Testis (tissue), 3 donors: ENCODE data around the gene CCT5. TPM values are rescaled to one million over a fixed set of nuclear protein-coding genes. Genes with fewer than 3 reads are reported as not detected.
A peak's percentile ranks its signal among the peaks of the same experiment; 100 is the strongest.

Source experiments
- DNase-seq: peaks from one replicate; pipeline ENCODE4 v3.0.0-alpha.2; 2019
- H3K27ac ChIP-seq, 2 donors: fragments of 200-600 bp; sonication (generic); one replicate each; pipeline ENCODE4 v1.5.1; 2019
- H3K27me3 ChIP-seq: fragments of 200-600 bp; sonication (generic); one replicate; pipeline ENCODE4 v1.5.1; 2019
- H3K36me3 ChIP-seq: fragments of 200-600 bp; sonication (generic); one replicate; pipeline ENCODE4 v1.5.1; 2017; ENCODE audit warnings: low read depth; ENCODE audit errors: missing control alignments
- H3K4me1 ChIP-seq: fragments of 200-600 bp; sonication (generic); one replicate; pipeline ENCODE4 v1.5.1; 2019
- H3K4me3 ChIP-seq, 2 donors: fragments of 200-600 bp; sonication (generic); one replicate each; pipeline ENCODE4 v1.5.1; 2017 to 2019
- H3K9me3 ChIP-seq: fragments of 200-600 bp; sonication (generic); one replicate; pipeline ENCODE4 v1.5.1; 2017
- CTCF ChIP-seq, 3 experiments: fragments of 450-650 bp in 2 of 3; fragments of 200-600 bp in 1 of 3; sonication (generic) in 1 of 3; IDR thresholded peaks; one replicate each; pipeline ENCODE4 v1.5.1; 2016 to 2019; ENCODE audit warnings: antibody characterized with exemption in 3 of 3, mild to moderate bottlenecking in 2 of 3, moderate library complexity in 1 of 3
- POLR2A ChIP-seq: fragments of 450-650 bp; IDR thresholded peaks from one replicate; pipeline ENCODE4 v1.6.1; 2017; ENCODE audit warnings: antibody characterized with exemption, mild to moderate bottlenecking, moderate library complexity
- WGBS, 2 donors: methylation state at CpG; one replicate each; pipeline ENCODE4 v1.1.5; 2018; 5-methylcytosine and 5-hydroxymethylcytosine counted together
- intact Hi-C: fragments of 100-400 bp; cut with DNase I; formaldehyde crosslinking; loops from one replicate; pipeline ENCODE4 v1.15.1; 2023; ENCODE audit warnings: low total_unique reads
- polyA plus RNA-seq: library from polyadenylated mRNA; stranded (reverse); fragments of 350-450 nt; fragmentation: Illumina TruSeq; extraction: RNeasy Lipid Tissue Mini Kit (QIAGEN cat#74804); gene quantifications from one replicate; pipeline ENCODE4 v1.2.3, GENCODE V29; 2014; ENCODE audit warnings: low read depth, low replicate concordance; ENCODE audit not compliant: insufficient read depth
- total RNA-seq, 2 donors: library from RNA; depleted of rRNA; stranded (reverse); fragments of >200 nt; gene quantifications; one replicate each; pipeline ENCODE4 v1.2.3, GENCODE V29; 2016

Gene CCT5
- total and polyA plus RNA-seq, 3 donors from 2014 or later, result 155 to 299 (median 189) TPM

GRCh38 chr5:10301266-10301665, 51.2 kb downstream of the CCT5 start:
- no peak for DNase-seq
- 78 to 93% methylated on average over 5 to 7 of the region's 7 CpGs for WGBS, 2 donors
- intact Hi-C loops, result no loop called here
- TF ChIP-seq CTCF (IDR thresholded peaks at IDR 0.05) (no peak), POLR2A (no peak)
- Histone ChIP-seq H3K27me3 (no peaks in the 10 kb centered on the region), H3K9me3 (no peaks in the 10 kb centered on the region), H3K36me3 (no peaks in the 10 kb centered on the region), H3K27ac (no peak overlapping the region), H3K4me1 (no peaks in the 10 kb centered on the region), H3K4me3 (no peak overlapping the region)

GRCh38 chr5:10301842-10302610, 51.9 kb downstream of the CCT5 start:
- H3K4me3 ChIP-seq, result no peak overlapping the region
- no peaks in the 10 kb centered on the region for H3K9me3 ChIP-seq
- H3K27ac ChIP-seq, result no peak overlapping the region
- 73 to 77% methylated on average over 11 of the region's 11 CpGs for WGBS, 2 donors
- no peak for TF ChIP-seq CTCF (IDR thresholded peaks at IDR 0.05)
- no peak for TF ChIP-seq POLR2A
- H3K27me3 ChIP-seq, result no peaks in the 10 kb centered on the region
- H3K4me1 ChIP-seq, result no peaks in the 10 kb centered on the region
- peak; percentile 88 for DNase-seq
- no peaks in the 10 kb centered on the region for H3K36me3 ChIP-seq
- intact Hi-C loops, result no loop called here

GRCh38 chr5:10303201-10303600, 53.1 kb downstream of the CCT5 start:
- Histone ChIP-seq H3K27ac (no peak overlapping the region), H3K9me3 (no peaks in the 10 kb centered on the region), H3K27me3 (no peaks in the 10 kb centered on the region), H3K4me1 (no peaks in the 10 kb centered on the region), H3K4me3 (no peak overlapping the region), H3K36me3 (no peaks in the 10 kb centered on the region)
- TF ChIP-seq POLR2A, result no peak
- TF ChIP-seq CTCF (IDR thresholded peaks at IDR 0.05), result no peak
- intact Hi-C loops, result no loop called here
- WGBS, 2 donors, result 84 to 89% methylated on average over 2 of the region's 2 CpGs
- no peak for DNase-seq

GRCh38 chr5:10303699-10304170, 53.7 kb downstream of the CCT5 start:
- TF ChIP-seq POLR2A (no peak), CTCF (IDR thresholded peaks at IDR 0.05) (no peak)
- 69 to 73% methylated on average over 5 of the region's 5 CpGs for WGBS, 2 donors
- no peak for DNase-seq
- no peaks in the 10 kb centered on the region for H3K9me3 ChIP-seq
- no peak overlapping the region for H3K4me3 ChIP-seq
- no peak overlapping the region for H3K27ac ChIP-seq
- no peaks in the 10 kb centered on the region for H3K4me1 ChIP-seq
- intact Hi-C loops, result no loop called here
- no peaks in the 10 kb centered on the region for H3K27me3 ChIP-seq
- H3K36me3 ChIP-seq, result no peaks in the 10 kb centered on the region

GRCh38 chr5:10304932-10305331, 54.9 kb downstream of the CCT5 start:
- intact Hi-C loops, result no loop called here
- H3K27ac ChIP-seq, result no peak overlapping the region
- H3K27me3 ChIP-seq, result no peaks in the 10 kb centered on the region
- no peaks in the 10 kb centered on the region for H3K36me3 ChIP-seq
- no peak overlapping the region for H3K4me3 ChIP-seq
- no peak for DNase-seq
- 82 to 93% methylated on average over 5 of the region's 5 CpGs for WGBS, 2 donors
- H3K4me1 ChIP-seq, result no peaks in the 10 kb centered on the region
- no peaks in the 10 kb centered on the region for H3K9me3 ChIP-seq
- TF ChIP-seq CTCF (IDR thresholded peaks at IDR 0.05), result peak in 1 of 3 experiments; percentile 8
- no peak for TF ChIP-seq POLR2A
